Measurements from ENCODE around the gene GPC6. TPM values are rescaled to one million over a fixed set of nuclear protein-coding genes. Genes with fewer than 3 reads are reported as not detected.

The GPC6 gene
- total RNA-seq, 4 donors from 2014 or later, result 6.7 to 67.2 (median 11.1) TPM

- no peak overlapping the region for H3K27ac ChIP-seq
- no peaks in the 10 kb centered on the region for H3K9me3 ChIP-seq
- no peak for TF ChIP-seq POLR2A (IDR thresholded peaks at IDR 0.05)
- no peak for TF ChIP-seq CTCF (IDR thresholded peaks at IDR 0.05)
- no peaks in the 10 kb centered on the region for H3K36me3 ChIP-seq
- DNase-seq, result no peak
- no peaks in the 10 kb centered on the region for H3K4me1 ChIP-seq
- intact Hi-C loops (cut with DNase I; ENCODE audit: low total_unique reads), result no loop called here
- no peak overlapping the region for H3K4me3 ChIP-seq
- H3K27me3 ChIP-seq, result no peaks in the 10 kb centered on the region
Measured at GRCh38 chr13:94129490-94129894, 902.9 kb downstream of the GPC6 start.

- no peak overlapping the region for H3K4me3 ChIP-seq
- H3K27ac ChIP-seq, result no peak overlapping the region
- TF ChIP-seq CTCF (IDR thresholded peaks at IDR 0.05) (no peak), POLR2A (IDR thresholded peaks at IDR 0.05) (no peak)
- no peaks in the 10 kb centered on the region for H3K9me3 ChIP-seq
- H3K27me3 ChIP-seq, result no peaks in the 10 kb centered on the region
- intact Hi-C loops (cut with DNase I; ENCODE audit: low total_unique reads), result no loop called here
- no peaks in the 10 kb centered on the region for H3K36me3 ChIP-seq
- no peaks in the 10 kb centered on the region for H3K4me1 ChIP-seq
- DNase-seq, result no peak
Measured at GRCh38 chr13:94138831-94139230, 912.2 kb downstream of the GPC6 start.

GRCh38 chr13:94139393-94139995, 912.9 kb downstream of the GPC6 start:
- Histone ChIP-seq H3K4me1 (no peaks in the 10 kb centered on the region), H3K9me3 (no peaks in the 10 kb centered on the region), H3K4me3 (no peak overlapping the region), H3K27me3 (no peaks in the 10 kb centered on the region), H3K36me3 (no peaks in the 10 kb centered on the region), H3K27ac (no peak overlapping the region)
- no peak for DNase-seq
- intact Hi-C loops (cut with DNase I; ENCODE audit: low total_unique reads), result no loop called here
- TF ChIP-seq CTCF (IDR thresholded peaks at IDR 0.05) (no peak), POLR2A (IDR thresholded peaks at IDR 0.05) (no peak)

GRCh38 chr13:94140027-94140426, 913.4 kb downstream of the GPC6 start:
- intact Hi-C loops (cut with DNase I; ENCODE audit: low total_unique reads), result no loop called here
- no peak for DNase-seq
- H3K27ac ChIP-seq, result no peak overlapping the region
- H3K36me3 ChIP-seq, result no peaks in the 10 kb centered on the region
- no peaks in the 10 kb centered on the region for H3K4me1 ChIP-seq
- H3K9me3 ChIP-seq, result no peaks in the 10 kb centered on the region
- TF ChIP-seq POLR2A (IDR thresholded peaks at IDR 0.05), result no peak
- no peak for TF ChIP-seq CTCF (IDR thresholded peaks at IDR 0.05)
- H3K27me3 ChIP-seq, result no peaks in the 10 kb centered on the region
- H3K4me3 ChIP-seq, result no peak overlapping the region

- H3K4me3 ChIP-seq, result no peak overlapping the region
- H3K27me3 ChIP-seq, result no peaks in the 10 kb centered on the region
- H3K4me1 ChIP-seq, result no peaks in the 10 kb centered on the region
- no peak for DNase-seq
- no peaks in the 10 kb centered on the region for H3K9me3 ChIP-seq
- no peak for TF ChIP-seq CTCF (IDR thresholded peaks at IDR 0.05)
- no peak for TF ChIP-seq POLR2A (IDR thresholded peaks at IDR 0.05)
- no peak overlapping the region for H3K27ac ChIP-seq
- intact Hi-C loops (cut with DNase I; ENCODE audit: low total_unique reads), result no loop called here
- no peaks in the 10 kb centered on the region for H3K36me3 ChIP-seq
Measured at GRCh38 chr13:94140511-94140910, 913.9 kb downstream of the GPC6 start.

Measured in uterus (tissue), 4 donors.